ENCODE data around the gene TTC39C.

TTC39C gene

GRCh38 chr18:24063121-24063731, 48.7 kb downstream of the TTC39C start:
- Histone ChIP-seq H3K27ac (no peak overlapping the region), H3K9me3 (ENCODE audit: severe bottlenecking) (no peaks in the 10 kb centered on the region), H3K4me3 (ENCODE audit: low read depth, low read length) (no peak overlapping the region), H3K27me3 (ENCODE audit: insufficient read depth, low read depth, severe bottlenecking) (no peaks in the 10 kb centered on the region), H3K36me3 (peaks cover 2% of the 10 kb centered on the region; the same call in 1 of the 2 replicates)
- DNase-seq, result no peak
- no peak for TF ChIP-seq CTCF (IDR thresholded peaks at IDR 0.05; ENCODE audit: low read depth, low read length)

- no peak for TF ChIP-seq CTCF (IDR thresholded peaks at IDR 0.05; ENCODE audit: low read depth, low read length)
- peaks cover 2% of the 10 kb centered on the region; the same call in 1 of the 2 replicates for H3K36me3 ChIP-seq
- H3K27me3 ChIP-seq (ENCODE audit: insufficient read depth, low read depth, severe bottlenecking), result no peaks in the 10 kb centered on the region
- DNase-seq, result no peak
- no peak overlapping the region for H3K4me3 ChIP-seq (ENCODE audit: low read depth, low read length)
- no peaks in the 10 kb centered on the region for H3K9me3 ChIP-seq (ENCODE audit: severe bottlenecking)
- H3K27ac ChIP-seq, result no peak overlapping the region
These were observed 50.0 kb downstream of the TTC39C start for GRCh38 chr18:24064391-24065100.

- TF ChIP-seq CTCF (IDR thresholded peaks at IDR 0.05; ENCODE audit: low read depth, low read length), result no peak
- no peaks in the 10 kb centered on the region for H3K9me3 ChIP-seq (ENCODE audit: severe bottlenecking)
- no peaks in the 10 kb centered on the region for H3K27me3 ChIP-seq (ENCODE audit: insufficient read depth, low read depth, severe bottlenecking)
- H3K27ac ChIP-seq, result no peak overlapping the region
- H3K4me3 ChIP-seq (ENCODE audit: low read depth, low read length), result no peak overlapping the region
- no peak for DNase-seq
- H3K36me3 ChIP-seq, result peaks cover 2% of the 10 kb centered on the region; the same call in 1 of the 2 replicates
These were observed 51.4 kb downstream of the TTC39C start for GRCh38 chr18:24065906-24066305.

- Histone ChIP-seq H3K27ac (no peak overlapping the region), H3K27me3 (ENCODE audit: insufficient read depth, low read depth, severe bottlenecking) (no peaks in the 10 kb centered on the region), H3K9me3 (ENCODE audit: severe bottlenecking) (no peaks in the 10 kb centered on the region), H3K4me3 (ENCODE audit: low read depth, low read length) (no peak overlapping the region), H3K36me3 (peaks cover 2% of the 10 kb centered on the region)
- no peak for DNase-seq
- TF ChIP-seq CTCF (IDR thresholded peaks at IDR 0.05; ENCODE audit: low read depth, low read length), result no peak
These were observed 54.6 kb downstream of the TTC39C start for GRCh38 chr18:24068945-24069693.

- Histone ChIP-seq H3K36me3 (peaks cover 2% of the 10 kb centered on the region), H3K4me3 (ENCODE audit: low read depth, low read length) (no peak overlapping the region), H3K27me3 (ENCODE audit: insufficient read depth, low read depth, severe bottlenecking) (no peaks in the 10 kb centered on the region), H3K9me3 (ENCODE audit: severe bottlenecking) (no peaks in the 10 kb centered on the region), H3K27ac (no peak overlapping the region)
- no peak for TF ChIP-seq CTCF (IDR thresholded peaks at IDR 0.05; ENCODE audit: low read depth, low read length)
- DNase-seq, result no peak
These were observed 56.5 kb downstream of the TTC39C start for GRCh38 chr18:24071029-24071428.
